HEK293 (cell line): ENCODE data around the gene TUBG2.

Experiments
- CTCF ChIA-PET: fragments of 350-600 bp; formaldehyde crosslinking; extraction: SDS; loops from one replicate; lab custom pipeline; 2021; ENCODE audit warnings: antibody characterized with exemption; lab: Yijun Ruan, JAX
- POLR2A ChIA-PET: fragments of 300-600 bp; formaldehyde crosslinking; extraction: SDS; loops from one replicate; lab custom pipeline; 2020; ENCODE audit warnings: antibody characterized with exemption, inconsistent platforms; lab: Yijun Ruan, JAX
- H3K27ac ChIP-seq: fragments of 200-500 bp; sonication (Bioruptor generic); 2 replicates; pipeline ENCODE4 v1.5.1; 2014; ENCODE audit warnings: low read depth, low read length, control low read depth, inconsistent platforms; ENCODE audit errors: extremely low read depth
- H3K36me3 ChIP-seq, 2 experiments: fragments of 200-500 bp in 1 of 2; sonication (Bioruptor generic) in 1 of 2; 1 replicate in 1 of 2; 2 replicates in 1 of 2; pipeline ENCODE4 v1.5.1; 2014 to 2017; ENCODE audit warnings: inconsistent platforms in 2 of 2, low read length in 2 of 2; ENCODE audit not compliant: control insufficient read depth in 2 of 2, insufficient read depth in 1 of 2
- H3K4me1 ChIP-seq: fragments of 200-500 bp; sonication (Bioruptor generic); 2 replicates; pipeline ENCODE4 v1.5.1; 2014; ENCODE audit warnings: mild to moderate bottlenecking, low read length, inconsistent platforms; ENCODE audit not compliant: control insufficient read depth, insufficient read depth
- H3K4me3 ChIP-seq: 2 replicates; pipeline ENCODE4 v1.5.1; 2011; ENCODE audit warnings: low read depth, mild to moderate bottlenecking, control low read depth, low read length, moderate library complexity
- H3K9me3 ChIP-seq: fragments of 200-500 bp; sonication (Bioruptor generic); 2 replicates; pipeline ENCODE4 v1.5.1; 2014; ENCODE audit warnings: low read depth, low read length, inconsistent platforms; ENCODE audit not compliant: control insufficient read depth, insufficient read depth
- GFI1B ChIP-seq: fragments of 450-650 bp; formaldehyde crosslinking; IDR thresholded peaks from 2 replicates; pipeline ENCODE4 v1.5.1; 2016; ENCODE audit warnings: missing biosample characterization, missing genetic modification characterization
- HOXC10 ChIP-seq: sonication (generic); formaldehyde crosslinking; IDR thresholded peaks from 2 replicates; pipeline ENCODE4 v1.8.1; 2023; ENCODE audit warnings: mild to moderate bottlenecking, missing genetic modification reagents
- KLF9 ChIP-seq: fragments of 450-650 bp; formaldehyde crosslinking; IDR thresholded peaks from 2 replicates; pipeline ENCODE4 v1.5.1; 2016; ENCODE audit warnings: missing biosample characterization, missing genetic modification characterization, low read depth
- TSHZ1 ChIP-seq: fragments of 450-650 bp; formaldehyde crosslinking; IDR thresholded peaks from 2 replicates; pipeline ENCODE4 v1.5.1; 2016; ENCODE audit warnings: missing biosample characterization, missing genetic modification characterization, borderline replicate concordance
- ZNF114 ChIP-seq: fragments of 450-650 bp; formaldehyde crosslinking; IDR thresholded peaks from 2 replicates; pipeline ENCODE4 v1.5.0; 2017; ENCODE audit warnings: missing biosample characterization, missing genetic modification characterization
- ZNF133 ChIP-seq: fragments of 450-650 bp; formaldehyde crosslinking; IDR thresholded peaks from 2 replicates; pipeline ENCODE4 v1.5.1; 2016; ENCODE audit warnings: missing biosample characterization, missing genetic modification characterization
- ZNF239 ChIP-seq: fragments of 450-650 bp; formaldehyde crosslinking; IDR thresholded peaks from 2 replicates; pipeline ENCODE4 v1.5.1; 2016; ENCODE audit warnings: missing biosample characterization, missing genetic modification characterization
- ZNF292 ChIP-seq: fragments of 450-650 bp; formaldehyde crosslinking; IDR thresholded peaks from 2 replicates; pipeline ENCODE4 v1.5.1; 2016; ENCODE audit warnings: low read depth, missing biosample characterization, missing genetic modification characterization, borderline replicate concordance
- ZNF311 ChIP-seq: fragments of 450-650 bp; formaldehyde crosslinking; IDR thresholded peaks from 2 replicates; pipeline ENCODE4 v1.5.1; 2017; ENCODE audit warnings: missing biosample characterization, missing genetic modification characterization, borderline replicate concordance
- ZNF394 ChIP-seq: fragments of 450-650 bp; formaldehyde crosslinking; IDR thresholded peaks from 2 replicates; pipeline ENCODE4 v1.5.1; 2016; ENCODE audit warnings: missing biosample characterization, missing genetic modification characterization, mild to moderate bottlenecking, moderate library complexity, borderline replicate concordance
- ZNF48 ChIP-seq: fragments of 450-650 bp; formaldehyde crosslinking; IDR thresholded peaks from 2 replicates; pipeline ENCODE4 v1.5.1; 2016; ENCODE audit warnings: missing biosample characterization, missing genetic modification characterization
- ZNF521 ChIP-seq: fragments of 450-650 bp; formaldehyde crosslinking; IDR thresholded peaks from 2 replicates; pipeline ENCODE4 v1.5.1; 2017; ENCODE audit warnings: missing biosample characterization, mild to moderate bottlenecking, missing genetic modification characterization
- ZNF549 ChIP-seq: fragments of 450-650 bp; IDR thresholded peaks from 2 replicates; pipeline ENCODE4 v1.5.1; 2018; ENCODE audit warnings: missing biosample characterization, missing genetic modification characterization, mild to moderate bottlenecking, inconsistent platforms, moderate library complexity
- ZNF785 ChIP-seq: fragments of 450-650 bp; formaldehyde crosslinking; IDR thresholded peaks from 2 replicates; pipeline ENCODE4 v1.5.1; 2016; ENCODE audit warnings: missing biosample characterization, missing genetic modification characterization
- ZNF843 ChIP-seq: fragments of 450-650 bp; formaldehyde crosslinking; IDR thresholded peaks from 2 replicates; pipeline ENCODE4 v1.5.1; 2016; ENCODE audit warnings: missing biosample characterization, missing genetic modification characterization
- TF ChIP-seq, protein P1 (sequence below): fragments of 450-650 bp; formaldehyde crosslinking; IDR thresholded peaks from 2 replicates; pipeline ENCODE4 v1.5.1; 2017; ENCODE audit warnings: missing biosample characterization, missing genetic modification characterization
- TF ChIP-seq, protein P2 (sequence below): fragments of 450-650 bp; IDR thresholded peaks from 2 replicates; pipeline ENCODE4 v1.5.1; 2018; ENCODE audit warnings: missing biosample characterization, missing genetic modification characterization
- TF ChIP-seq, protein P3 (sequence below): fragments of 450-650 bp; formaldehyde crosslinking; optimal IDR thresholded peaks from 2 replicates; pipeline ENCODE3; 2016; ENCODE audit warnings: missing biosample characterization, mild to moderate bottlenecking, missing genetic modification characterization
- TF ChIP-seq, protein P4 (sequence below): fragments of 450-650 bp; formaldehyde crosslinking; IDR thresholded peaks from 2 replicates; pipeline ENCODE4 v1.5.1; 2017; ENCODE audit warnings: missing biosample characterization, missing genetic modification characterization

TUBG2 gene

GRCh38 chr17:42694524-42694923 is 35.4 kb downstream of the TUBG2 start:
- H3K4me1 ChIP-seq = no peaks in the 10 kb centered on the region
- TF ChIP-seq ZNF292 = no peak
- TF ChIP-seq, protein P1, sequence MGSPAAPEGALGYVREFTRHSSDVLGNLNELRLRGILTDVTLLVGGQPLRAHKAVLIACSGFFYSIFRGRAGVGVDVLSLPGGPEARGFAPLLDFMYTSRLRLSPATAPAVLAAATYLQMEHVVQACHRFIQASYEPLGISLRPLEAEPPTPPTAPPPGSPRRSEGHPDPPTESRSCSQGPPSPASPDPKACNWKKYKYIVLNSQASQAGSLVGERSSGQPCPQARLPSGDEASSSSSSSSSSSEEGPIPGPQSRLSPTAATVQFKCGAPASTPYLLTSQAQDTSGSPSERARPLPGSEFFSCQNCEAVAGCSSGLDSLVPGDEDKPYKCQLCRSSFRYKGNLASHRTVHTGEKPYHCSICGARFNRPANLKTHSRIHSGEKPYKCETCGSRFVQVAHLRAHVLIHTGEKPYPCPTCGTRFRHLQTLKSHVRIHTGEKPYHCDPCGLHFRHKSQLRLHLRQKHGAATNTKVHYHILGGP (tag by site-specific recombination) = no peak
- TF ChIP-seq ZNF311 (tag by site-specific recombination) = no peak
- TF ChIP-seq, protein P2, sequence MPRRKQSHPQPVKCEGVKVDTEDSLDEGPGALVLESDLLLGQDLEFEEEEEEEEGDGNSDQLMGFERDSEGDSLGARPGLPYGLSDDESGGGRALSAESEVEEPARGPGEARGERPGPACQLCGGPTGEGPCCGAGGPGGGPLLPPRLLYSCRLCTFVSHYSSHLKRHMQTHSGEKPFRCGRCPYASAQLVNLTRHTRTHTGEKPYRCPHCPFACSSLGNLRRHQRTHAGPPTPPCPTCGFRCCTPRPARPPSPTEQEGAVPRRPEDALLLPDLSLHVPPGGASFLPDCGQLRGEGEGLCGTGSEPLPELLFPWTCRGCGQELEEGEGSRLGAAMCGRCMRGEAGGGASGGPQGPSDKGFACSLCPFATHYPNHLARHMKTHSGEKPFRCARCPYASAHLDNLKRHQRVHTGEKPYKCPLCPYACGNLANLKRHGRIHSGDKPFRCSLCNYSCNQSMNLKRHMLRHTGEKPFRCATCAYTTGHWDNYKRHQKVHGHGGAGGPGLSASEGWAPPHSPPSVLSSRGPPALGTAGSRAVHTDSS (tag by site-specific recombination) = no peak
- TF ChIP-seq, protein P3, sequence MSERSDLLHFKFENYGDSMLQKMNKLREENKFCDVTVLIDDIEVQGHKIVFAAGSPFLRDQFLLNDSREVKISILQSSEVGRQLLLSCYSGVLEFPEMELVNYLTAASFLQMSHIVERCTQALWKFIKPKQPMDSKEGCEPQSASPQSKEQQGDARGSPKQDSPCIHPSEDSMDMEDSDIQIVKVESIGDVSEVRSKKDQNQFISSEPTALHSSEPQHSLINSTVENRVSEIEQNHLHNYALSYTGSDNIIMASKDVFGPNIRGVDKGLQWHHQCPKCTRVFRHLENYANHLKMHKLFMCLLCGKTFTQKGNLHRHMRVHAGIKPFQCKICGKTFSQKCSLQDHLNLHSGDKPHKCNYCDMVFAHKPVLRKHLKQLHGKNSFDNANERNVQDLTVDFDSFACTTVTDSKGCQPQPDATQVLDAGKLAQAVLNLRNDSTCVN (tag by site-specific recombination) = no peak
- no peak for TF ChIP-seq ZNF114 (tag by site-specific recombination)
- TF ChIP-seq KLF9 = no peak
- no peak for TF ChIP-seq GFI1B (tag by site-specific recombination)
- TF ChIP-seq, protein P4, sequence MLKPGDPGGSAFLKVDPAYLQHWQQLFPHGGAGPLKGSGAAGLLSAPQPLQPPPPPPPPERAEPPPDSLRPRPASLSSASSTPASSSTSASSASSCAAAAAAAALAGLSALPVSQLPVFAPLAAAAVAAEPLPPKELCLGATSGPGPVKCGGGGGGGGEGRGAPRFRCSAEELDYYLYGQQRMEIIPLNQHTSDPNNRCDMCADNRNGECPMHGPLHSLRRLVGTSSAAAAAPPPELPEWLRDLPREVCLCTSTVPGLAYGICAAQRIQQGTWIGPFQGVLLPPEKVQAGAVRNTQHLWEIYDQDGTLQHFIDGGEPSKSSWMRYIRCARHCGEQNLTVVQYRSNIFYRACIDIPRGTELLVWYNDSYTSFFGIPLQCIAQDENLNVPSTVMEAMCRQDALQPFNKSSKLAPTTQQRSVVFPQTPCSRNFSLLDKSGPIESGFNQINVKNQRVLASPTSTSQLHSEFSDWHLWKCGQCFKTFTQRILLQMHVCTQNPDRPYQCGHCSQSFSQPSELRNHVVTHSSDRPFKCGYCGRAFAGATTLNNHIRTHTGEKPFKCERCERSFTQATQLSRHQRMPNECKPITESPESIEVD (tag by site-specific recombination) = no peak
- TF ChIP-seq ZNF394 (tag by site-specific recombination) = no peak
- no peak for TF ChIP-seq HOXC10 (CRISPR knock-in tag)
- no peak overlapping the region for H3K4me3 ChIP-seq
- H3K36me3 ChIP-seq = peaks cover 19 to 63% of the 10 kb centered on the region in 2 experiments; a peak in 2 of 3 replicates
- no peaks in the 10 kb centered on the region for H3K9me3 ChIP-seq
- H3K27ac ChIP-seq = no peak overlapping the region
- ChIA-PET POLR2A (no interaction called here), CTCF (interaction anchor here (0.6 to 0.7 kb wide), 2 partner anchors 11 to 67 kb away, joined by 3 read pairs; no protein-coding TSS in a partner anchor)

DNA sequence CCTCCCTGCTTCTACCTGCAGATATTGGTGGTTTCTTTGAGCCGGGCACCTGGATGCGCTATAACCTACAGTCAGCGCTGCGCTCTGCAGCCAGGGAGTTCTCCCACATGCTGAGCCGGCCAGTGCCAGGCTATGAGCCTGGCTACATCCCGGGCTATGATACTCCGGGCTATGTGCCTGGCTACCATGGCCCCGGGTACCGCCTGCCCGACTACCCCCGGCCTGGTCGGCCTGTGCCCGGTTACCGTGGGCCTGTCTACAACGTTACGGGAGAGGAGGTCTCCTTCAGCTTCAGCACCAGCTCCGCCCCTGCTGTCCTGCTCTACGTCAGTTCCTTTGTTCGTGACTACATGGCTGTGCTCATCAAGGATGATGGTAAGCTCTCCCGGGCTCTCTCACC is 36.4 kb downstream of the TUBG2 start:
- Histone ChIP-seq H3K36me3 (peaks cover 15 to 66% of the 10 kb centered on the region in 2 experiments; a peak in 2 of 3 replicates), H3K9me3 (no peaks in the 10 kb centered on the region), H3K4me1 (no peaks in the 10 kb centered on the region)
- POLR2A ChIA-PET = interaction anchor here (0.5 kb wide), 1 partner anchor 71 kb away, joined by 3 read pairs; no protein-coding TSS in a partner anchor
- TF ChIP-seq ZNF239 (tag by site-specific recombination) = no peak
- no peak for TF ChIP-seq ZNF549 (tag by site-specific recombination)
- no peak for TF ChIP-seq ZNF521 (tag by site-specific recombination)
- no peak for TF ChIP-seq ZNF785 (tag by site-specific recombination)
- TF ChIP-seq ZNF843 (tag by site-specific recombination) = no peak
- TF ChIP-seq ZNF133 (tag by site-specific recombination) = no peak
- TF ChIP-seq TSHZ1 (tag by site-specific recombination) = no peak
- no peak for TF ChIP-seq ZNF48 (tag by site-specific recombination)
- TF ChIP-seq, all 188 proteins: peak for 0
- CTCF ChIA-PET = interaction anchor here (1.8 kb wide), 1 partner anchor 15 kb away, joined by 6 read pairs; no protein-coding TSS in a partner anchor
- Histone ChIP-seq H3K27ac (no peak overlapping the region), H3K4me3 (no peak overlapping the region)
